Activated T-cell treated with anti-CD3 and anti-CD28 coated beads, Interleukin-2, amount 50 U/mL, for 24 hours (primary cell): ENCODE data around the gene FAM135A.
"Not testable (repeated sequence)": the region's sequence is repeated elsewhere in the genome, so short reads cannot be mapped to it uniquely, and the experiment has no call there.

ENCODE experiments used
- DNase-seq: peaks from one replicate; pipeline ENCODE4 v3.0.0-alpha.2; 2020
- H3K27ac Mint-ChIP-seq: 2 replicates; pipeline ENCODE4 v1.8.0; 2020; ENCODE audit warnings: mild to moderate bottlenecking, mixed read lengths
- H3K27me3 Mint-ChIP-seq: 2 replicates; pipeline ENCODE4 v1.8.0; 2020; ENCODE audit warnings: mixed read lengths
- H3K36me3 Mint-ChIP-seq: 2 replicates; pipeline ENCODE4 v1.8.0; 2020; ENCODE audit warnings: low read depth, mixed read lengths
- H3K4me1 Mint-ChIP-seq: 2 replicates; pipeline ENCODE4 v1.8.0; 2020; ENCODE audit warnings: low read depth, mixed read lengths
- H3K4me3 Mint-ChIP-seq: 2 replicates; pipeline ENCODE4 v1.8.0; 2020; ENCODE audit warnings: mild to moderate bottlenecking, moderate library complexity, mixed read lengths
- H3K9me3 Mint-ChIP-seq: 2 replicates; pipeline ENCODE4 v1.8.0; 2020; ENCODE audit warnings: mixed read lengths

Gene FAM135A

GRCh38 chr6:70470510-70470909, 57.2 kb downstream of the FAM135A start:
- not testable (repeated sequence) for H3K27ac Mint-ChIP-seq, DNase-seq, H3K4me3 Mint-ChIP-seq, H3K27me3 Mint-ChIP-seq, H3K4me1 Mint-ChIP-seq, H3K9me3 Mint-ChIP-seq
- peaks cover 29% of the 10 kb centered on the region for H3K36me3 Mint-ChIP-seq

- no peaks in the 10 kb centered on the region for H3K9me3 Mint-ChIP-seq
- no peak overlapping the region for H3K27ac Mint-ChIP-seq
- no peak for DNase-seq
- H3K27me3 Mint-ChIP-seq, result no peaks in the 10 kb centered on the region
- H3K36me3 Mint-ChIP-seq, result peaks cover 44% of the 10 kb centered on the region
- H3K4me1 Mint-ChIP-seq, result no peaks in the 10 kb centered on the region
- no peak overlapping the region for H3K4me3 Mint-ChIP-seq
Observed at GRCh38 chr6:70474751-70475150, 61.4 kb downstream of the FAM135A start.

- no peak overlapping the region for H3K4me3 Mint-ChIP-seq
- H3K27ac Mint-ChIP-seq, result no peak overlapping the region
- H3K27me3 Mint-ChIP-seq, result no peaks in the 10 kb centered on the region
- H3K36me3 Mint-ChIP-seq, result peaks cover 41% of the 10 kb centered on the region
- H3K4me1 Mint-ChIP-seq, result no peaks in the 10 kb centered on the region
- no peaks in the 10 kb centered on the region for H3K9me3 Mint-ChIP-seq
- no peak for DNase-seq
Observed at GRCh38 chr6:70479236-70479635, 65.9 kb downstream of the FAM135A start.

GRCh38 chr6:70486638-70487037, 73.3 kb downstream of the FAM135A start:
- H3K27me3 Mint-ChIP-seq, H3K4me1 Mint-ChIP-seq, H3K9me3 Mint-ChIP-seq, H3K36me3 Mint-ChIP-seq, H3K27ac Mint-ChIP-seq, H3K4me3 Mint-ChIP-seq, DNase-seq: not testable (repeated sequence)

- Mint-ChIP-seq H3K4me1 (no peaks in the 10 kb centered on the region), H3K9me3 (no peaks in the 10 kb centered on the region), H3K36me3 (peaks cover 4% of the 10 kb centered on the region), H3K27ac (no peak overlapping the region), H3K27me3 (no peaks in the 10 kb centered on the region), H3K4me3 (no peak overlapping the region)
- no peak for DNase-seq
Observed at GRCh38 chr6:70489364-70489763, 76.1 kb downstream of the FAM135A start.

- peaks cover 21% of the 10 kb centered on the region for H3K36me3 Mint-ChIP-seq
- H3K4me3 Mint-ChIP-seq, result no peak overlapping the region
- peaks cover 13% of the 10 kb centered on the region for H3K9me3 Mint-ChIP-seq
- H3K4me1 Mint-ChIP-seq, result no peaks in the 10 kb centered on the region
- no peak overlapping the region for H3K27ac Mint-ChIP-seq
- H3K27me3 Mint-ChIP-seq, result no peaks in the 10 kb centered on the region
- DNase-seq, result no peak
Observed at GRCh38 chr6:70494833-70495232, 81.5 kb downstream of the FAM135A start.

GRCh38 chr6:70495790-70496189, 82.5 kb downstream of the FAM135A start:
- not testable (repeated sequence) for DNase-seq, H3K27ac Mint-ChIP-seq, H3K4me3 Mint-ChIP-seq, H3K27me3 Mint-ChIP-seq, H3K4me1 Mint-ChIP-seq
- peaks cover 16% of the 10 kb centered on the region for H3K9me3 Mint-ChIP-seq
- peaks cover 29% of the 10 kb centered on the region for H3K36me3 Mint-ChIP-seq

GRCh38 chr6:70502484-70502883, 89.2 kb downstream of the FAM135A start:
- no peak for DNase-seq
- H3K27me3 Mint-ChIP-seq, result no peaks in the 10 kb centered on the region
- no peak overlapping the region for H3K4me3 Mint-ChIP-seq
- H3K36me3 Mint-ChIP-seq, result peaks cover 60% of the 10 kb centered on the region
- peaks cover 31% of the 10 kb centered on the region for H3K9me3 Mint-ChIP-seq
- no peak overlapping the region for H3K27ac Mint-ChIP-seq
- no peaks in the 10 kb centered on the region for H3K4me1 Mint-ChIP-seq

GRCh38 chr6:70503813-70504465, 90.6 kb downstream of the FAM135A start:
- no peak overlapping the region for H3K4me3 Mint-ChIP-seq
- H3K4me1 Mint-ChIP-seq, result no peaks in the 10 kb centered on the region
- peaks cover 51% of the 10 kb centered on the region for H3K36me3 Mint-ChIP-seq
- H3K27ac Mint-ChIP-seq, result no peak overlapping the region
- no peak for DNase-seq
- H3K27me3 Mint-ChIP-seq, result no peaks in the 10 kb centered on the region
- H3K9me3 Mint-ChIP-seq, result peaks cover 22% of the 10 kb centered on the region

- Mint-ChIP-seq H3K4me3 (no peak overlapping the region), H3K27ac (no peak overlapping the region), H3K36me3 (peaks cover 35% of the 10 kb centered on the region), H3K4me1 (no peaks in the 10 kb centered on the region), H3K27me3 (no peaks in the 10 kb centered on the region), H3K9me3 (peaks cover 15% of the 10 kb centered on the region)
- no peak for DNase-seq
Observed at GRCh38 chr6:70506321-70506720, 93.0 kb downstream of the FAM135A start.

GRCh38 chr6:70507161-70507560, 93.9 kb downstream of the FAM135A start:
- DNase-seq, result no peak
- Mint-ChIP-seq H3K9me3 (peaks cover 15% of the 10 kb centered on the region), H3K4me1 (no peaks in the 10 kb centered on the region), H3K27me3 (no peaks in the 10 kb centered on the region), H3K27ac (no peak overlapping the region), H3K4me3 (no peak overlapping the region), H3K36me3 (peaks cover 35% of the 10 kb centered on the region)

- no peak for DNase-seq
- Mint-ChIP-seq H3K4me3 (no peak overlapping the region), H3K4me1 (no peaks in the 10 kb centered on the region), H3K27ac (no peak overlapping the region), H3K27me3 (no peaks in the 10 kb centered on the region), H3K36me3 (peaks cover 20% of the 10 kb centered on the region), H3K9me3 (peaks cover 7% of the 10 kb centered on the region)
Observed at GRCh38 chr6:70508953-70509352, 95.6 kb downstream of the FAM135A start.

- Mint-ChIP-seq H3K4me1 (no peaks in the 10 kb centered on the region), H3K27ac (no peak overlapping the region), H3K36me3 (peaks cover 6% of the 10 kb centered on the region), H3K27me3 (no peaks in the 10 kb centered on the region), H3K9me3 (peaks cover 2% of the 10 kb centered on the region), H3K4me3 (no peak overlapping the region)
- no peak for DNase-seq
Observed at GRCh38 chr6:70510600-70510999, 97.3 kb downstream of the FAM135A start.

GRCh38 chr6:70518723-70519122, 105.4 kb downstream of the FAM135A start:
- Mint-ChIP-seq H3K36me3 (no peaks in the 10 kb centered on the region), H3K27ac (no peak overlapping the region), H3K27me3 (no peaks in the 10 kb centered on the region), H3K4me3 (no peak overlapping the region), H3K9me3 (no peaks in the 10 kb centered on the region), H3K4me1 (peaks cover 7% of the 10 kb centered on the region)
- DNase-seq, result no peak

- H3K9me3 Mint-ChIP-seq, result no peaks in the 10 kb centered on the region
- H3K27ac Mint-ChIP-seq, result no peak overlapping the region
- peaks cover 7% of the 10 kb centered on the region for H3K4me1 Mint-ChIP-seq
- H3K4me3 Mint-ChIP-seq, result no peak overlapping the region
- no peak for DNase-seq
- no peaks in the 10 kb centered on the region for H3K27me3 Mint-ChIP-seq
- peaks cover 6% of the 10 kb centered on the region for H3K36me3 Mint-ChIP-seq
Observed at GRCh38 chr6:70520575-70520974, 107.3 kb downstream of the FAM135A start.

GRCh38 chr6:70524721-70525286, 111.5 kb downstream of the FAM135A start:
- Mint-ChIP-seq H3K9me3 (no peaks in the 10 kb centered on the region), H3K4me3 (no peak overlapping the region), H3K36me3 (peaks cover 9% of the 10 kb centered on the region), H3K27ac (no peak overlapping the region), H3K4me1 (no peaks in the 10 kb centered on the region), H3K27me3 (no peaks in the 10 kb centered on the region)
- no peak for DNase-seq
